CD4-positive, alpha-beta T cell treated with Interleukin-17A for 4 hours (primary cell): ENCODE data around the gene GBA2.

Experiments used
- DNase-seq: peaks from one replicate; pipeline ENCODE4 v3.0.0-alpha.2; 2020; ENCODE audit warnings: mixed read lengths

The GBA2 gene

GRCh38 chr9:35763803-35764202 lies 14.8 kb upstream of the GBA2 start:
- DNase-seq: no peak

GRCh38 chr9:35763181-35763580 lies 14.2 kb upstream of the GBA2 start:
- DNase-seq: no peak

GRCh38 chr9:35760651-35761050 lies 11.6 kb upstream of the GBA2 start:
- DNase-seq: no peak

- no peak for DNase-seq
These were observed 10.8 kb upstream of the GBA2 start for GRCh38 chr9:35759795-35760194.

GRCh38 chr9:35758475-35759050 lies 9.5 kb upstream of the GBA2 start:
- DNase-seq: no peak

- DNase-seq: no peak
These were observed 8.9 kb upstream of the GBA2 start for GRCh38 chr9:35757892-35758275.

GRCh38 chr9:35757226-35757891 lies 8.3 kb upstream of the GBA2 start:
- no peak for DNase-seq

- DNase-seq: peak; percentile 84
These were observed 7.5 kb upstream of the GBA2 start for GRCh38 chr9:35756275-35757225.

GRCh38 chr9:35755071-35755470 lies 6.0 kb upstream of the GBA2 start:
- no peak for DNase-seq

GRCh38 chr9:35754264-35754663 lies 5.2 kb upstream of the GBA2 start, which contains the start of gene MSMP:
TSS of gene MSMP (minus strand) at chr9:35754276. CDS start at chr9:35754129, 147 bp downstream.
- DNase-seq: no peak

- no peak for DNase-seq
These were observed 4.4 kb upstream of the GBA2 start for GRCh38 chr9:35753466-35753865.

- DNase-seq: no peak
These were observed 1.2 kb upstream of the GBA2 start for GRCh38 chr9:35750256-35750531.

GRCh38 chr9:35749515-35750255 lies 657 bp upstream of the GBA2 start:
- DNase-seq: peak; percentile 62

- DNase-seq: peak; percentile 20
These were observed 678 bp downstream of the GBA2 start for GRCh38 chr9:35748242-35748857.

GRCh38 chr9:35746583-35746982 lies 2.4 kb downstream of the GBA2 start:
- no peak for DNase-seq

GRCh38 chr9:35745569-35745968 lies 3.5 kb downstream of the GBA2 start:
- DNase-seq: no peak

GRCh38 chr9:35743880-35744518 lies 5.0 kb downstream of the GBA2 start:
- DNase-seq: no peak

- no peak for DNase-seq
These were observed 5.6 kb downstream of the GBA2 start for GRCh38 chr9:35743452-35743851.

- peak; percentile 14 for DNase-seq
These were observed 7.3 kb downstream of the GBA2 start for GRCh38 chr9:35741740-35742139.

GRCh38 chr9:35740243-35740642 lies 8.8 kb downstream of the GBA2 start:
- no peak for DNase-seq

- no peak for DNase-seq
These were observed 10.1 kb downstream of the GBA2 start for GRCh38 chr9:35738924-35739323.

- no peak for DNase-seq
These were observed 10.8 kb downstream of the GBA2 start for GRCh38 chr9:35738186-35738585.
